Epidermal melanocyte (primary cell): ENCODE measurements around the gene AGPAT4.

Experiments
- DNase-seq: peaks from one replicate; pipeline ENCODE4 v3.0.0; 2011; ENCODE audit warnings: low spot score; ENCODE audit not compliant: insufficient read length

Gene AGPAT4

DNA sequence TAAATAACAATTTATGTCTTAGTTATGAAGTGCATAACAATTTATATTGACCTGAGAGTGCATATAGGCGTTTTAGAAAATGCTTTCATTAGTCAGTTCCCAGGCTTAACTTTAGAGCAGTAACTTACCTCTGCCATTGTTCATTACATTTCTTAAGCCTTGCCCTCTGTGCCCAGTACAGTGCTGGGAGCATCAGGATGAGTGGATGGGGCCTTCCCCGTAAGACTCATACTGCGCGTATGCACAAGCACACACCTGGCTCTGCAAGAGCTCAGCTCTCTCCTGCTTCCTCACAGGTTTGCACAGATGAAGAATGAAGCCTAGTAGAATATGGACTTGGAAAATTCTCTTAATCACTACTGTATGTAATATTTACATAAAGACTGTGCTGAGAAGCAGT lies 157.3 kb downstream of the AGPAT4 start:
- DNase-seq: no peak

DNA sequence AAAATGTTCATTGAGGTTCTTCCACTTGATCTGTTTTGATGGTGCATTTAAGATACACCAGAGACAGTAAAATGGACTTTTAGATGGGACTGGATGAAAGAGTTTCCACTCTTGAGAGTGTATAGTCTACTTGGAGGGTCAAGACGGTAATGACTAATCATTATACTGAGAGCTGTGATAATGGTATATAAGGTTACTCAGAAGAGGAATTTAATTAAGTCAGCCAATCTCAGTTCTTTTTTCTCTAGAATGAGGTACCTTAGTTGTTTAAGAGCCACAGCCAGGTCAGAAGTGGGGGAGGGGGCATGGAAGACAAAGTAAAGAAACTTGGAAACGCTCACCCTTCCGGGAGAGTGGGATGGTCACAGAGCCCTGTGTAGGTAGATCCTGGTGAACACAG lies 158.4 kb downstream of the AGPAT4 start:
- no peak for DNase-seq

DNA sequence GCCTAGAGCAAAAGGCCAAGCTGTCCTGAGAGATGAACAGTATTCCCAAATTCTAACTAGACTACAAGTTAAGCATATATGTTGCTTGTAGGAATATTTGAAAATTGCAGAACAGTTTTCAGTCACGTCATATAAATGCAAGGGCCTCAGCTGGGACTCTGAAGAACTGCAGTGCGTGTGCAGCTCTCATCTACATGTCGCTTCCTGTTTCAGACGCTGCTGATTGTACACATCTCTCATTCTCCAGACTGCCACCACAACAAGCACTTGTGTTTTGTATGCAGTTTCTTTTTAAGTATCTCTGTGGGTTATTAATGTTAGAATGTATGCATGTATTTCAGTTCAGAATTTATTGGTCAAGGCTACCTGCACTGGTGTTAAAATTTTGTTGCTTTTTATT lies 162.6 kb downstream of the AGPAT4 start:
- DNase-seq: no peak

DNA sequence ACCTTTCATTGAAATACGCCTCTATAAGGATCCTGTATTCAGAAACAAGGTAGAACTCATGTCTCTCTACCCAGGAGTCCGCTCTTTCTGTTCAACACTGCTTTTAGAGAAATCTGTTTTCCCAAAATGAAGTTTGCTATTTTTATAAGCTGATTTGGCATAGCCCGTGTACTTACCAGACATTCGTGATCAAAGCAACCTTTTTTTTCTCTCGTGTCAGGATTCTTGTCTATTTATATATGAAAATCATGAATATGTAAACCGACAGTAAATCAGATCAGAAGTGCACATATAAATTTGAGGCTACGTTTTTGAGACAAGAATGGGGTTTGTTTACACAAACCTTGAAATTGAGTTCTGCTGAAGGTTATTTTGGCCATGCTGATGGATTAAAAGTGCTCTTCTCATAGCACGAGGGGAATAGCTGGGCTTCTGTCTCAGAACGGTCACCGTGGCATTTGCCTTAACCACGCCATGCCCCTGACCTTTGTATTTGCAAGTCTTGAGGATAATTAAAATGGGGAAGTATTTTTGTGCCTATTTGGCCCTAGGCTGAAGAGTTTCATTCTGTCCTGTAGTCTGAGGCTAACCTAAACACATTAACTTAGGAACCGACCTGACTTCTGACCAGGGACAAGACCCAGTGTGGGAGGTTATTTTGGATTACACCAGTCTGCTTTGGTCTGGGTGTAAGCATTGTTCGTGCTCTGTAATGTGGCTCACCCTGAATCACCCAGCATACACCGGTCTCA lies 163.7 kb downstream of the AGPAT4 start:
- no peak for DNase-seq

DNA sequence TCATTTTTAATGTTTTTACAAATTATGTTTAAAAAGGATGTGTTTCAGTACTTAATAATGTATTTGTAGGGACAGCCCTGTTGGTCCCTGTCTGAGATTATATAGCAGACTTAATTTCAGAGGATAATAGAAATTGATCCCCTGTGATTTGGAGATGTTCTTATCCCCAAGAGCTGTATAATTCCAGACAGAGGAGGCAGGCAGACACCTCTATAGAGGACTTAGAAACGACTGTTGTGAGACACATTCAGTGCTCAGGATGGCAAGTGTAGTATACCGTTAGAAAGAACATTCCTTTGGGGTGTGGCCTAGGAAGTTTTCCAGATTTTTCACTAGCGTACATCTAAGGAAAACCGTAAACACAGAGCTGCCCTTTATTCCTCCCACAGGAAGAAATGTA lies 164.5 kb downstream of the AGPAT4 start:
- DNase-seq: no peak

DNA sequence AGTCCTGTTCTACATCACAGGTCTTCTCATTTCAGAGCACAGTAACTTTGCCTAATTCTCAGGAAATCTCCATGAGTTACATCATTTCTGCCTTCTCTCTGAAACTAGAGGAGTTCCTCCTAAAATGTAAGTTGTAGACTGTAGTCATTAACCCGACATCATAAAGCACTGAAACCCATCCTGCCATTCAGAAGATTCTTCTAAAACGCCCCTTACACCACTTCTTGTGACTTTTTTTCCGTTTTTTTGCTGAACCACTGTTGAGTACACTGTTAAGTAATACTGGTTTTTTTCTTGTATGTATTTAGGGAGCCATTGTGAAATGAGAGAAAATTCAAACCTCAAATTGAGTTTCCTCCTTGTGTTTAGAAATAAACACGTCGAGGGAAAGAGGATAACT lies 164.9 kb downstream of the AGPAT4 start:
- no peak for DNase-seq

DNA sequence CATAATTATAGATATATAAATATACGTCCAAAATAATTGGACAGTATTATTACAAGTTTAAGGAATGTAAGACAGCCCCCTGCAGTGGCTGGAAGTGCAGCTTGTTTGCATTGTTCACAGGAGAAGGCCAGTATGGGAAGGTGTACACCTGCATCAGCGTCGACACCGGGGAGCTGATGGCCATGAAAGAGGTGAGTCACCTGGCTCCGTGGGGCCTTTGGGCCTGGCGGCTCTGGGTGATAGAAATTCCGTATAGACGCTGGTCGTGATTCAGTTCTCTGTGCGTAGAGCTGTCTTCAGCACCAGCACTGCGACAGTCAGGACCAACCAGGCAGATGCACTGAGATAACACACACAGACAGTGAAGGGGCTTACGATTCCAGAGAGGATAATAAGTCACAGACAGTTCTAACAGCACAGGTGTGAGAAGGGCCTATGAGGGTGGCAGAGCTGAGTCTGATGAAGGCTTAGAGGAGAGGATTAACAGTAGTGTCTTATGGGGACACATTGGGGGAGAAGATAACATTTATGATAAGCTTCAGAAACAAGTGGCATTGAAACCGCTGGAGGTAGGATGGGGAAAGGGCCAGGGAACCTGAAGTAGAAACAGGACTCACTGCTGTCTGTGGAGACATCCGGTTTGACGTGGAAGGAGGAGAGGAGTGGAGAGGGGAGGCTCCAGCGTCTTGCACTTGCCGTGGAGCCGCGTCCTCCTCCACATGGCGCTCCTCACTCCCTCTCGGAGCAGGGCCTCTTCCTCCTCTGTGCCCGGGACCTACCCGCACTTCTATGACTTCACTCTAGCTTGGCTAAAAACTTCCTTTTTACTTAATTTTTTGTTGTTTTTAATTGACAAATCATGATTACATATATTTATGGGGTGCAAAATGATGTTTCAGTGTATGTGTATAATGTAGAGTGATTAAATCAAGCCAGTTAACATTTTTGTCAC lies 165.8 kb downstream of the AGPAT4 start:
- DNase-seq: no peak

DNA sequence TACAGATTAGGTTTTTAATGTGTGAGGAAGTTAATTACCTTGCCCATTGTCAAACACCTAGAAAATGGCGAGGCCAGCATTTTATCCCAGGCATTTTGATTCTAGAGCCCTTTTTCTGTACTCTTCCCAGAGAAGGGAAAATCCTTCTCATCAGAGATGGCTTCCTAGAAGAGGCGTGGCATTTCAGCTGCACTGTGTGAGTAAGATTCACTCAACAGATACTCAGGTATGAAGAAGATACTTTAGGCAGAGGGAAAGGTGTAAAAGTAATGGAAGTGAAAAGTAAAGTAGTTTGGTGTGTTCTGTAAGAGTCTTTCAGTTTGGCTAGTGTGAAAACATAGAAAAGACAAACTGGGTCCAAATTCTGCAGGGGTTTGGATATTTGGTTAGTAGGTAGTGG lies 168.5 kb downstream of the AGPAT4 start:
- DNase-seq: no peak

DNA sequence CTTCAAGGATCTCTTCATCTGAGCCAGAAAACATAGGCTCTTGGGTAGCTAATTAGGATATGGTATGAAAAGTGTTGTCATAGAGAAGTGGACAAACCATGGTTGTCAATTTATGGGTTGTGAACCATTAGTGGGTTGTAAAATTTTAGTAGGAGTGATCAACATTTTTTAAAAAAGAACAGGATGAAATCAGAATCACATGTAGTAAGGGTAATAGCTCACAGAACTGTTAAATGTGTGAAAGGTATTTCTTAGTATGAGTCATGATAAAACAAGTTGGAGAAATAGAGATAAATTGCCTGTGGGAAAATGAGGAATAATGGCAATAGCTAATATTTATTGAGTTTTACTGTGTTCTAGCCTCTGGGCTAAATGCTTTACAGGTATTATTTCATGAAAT lies 168.9 kb downstream of the AGPAT4 start:
- no peak for DNase-seq

DNA sequence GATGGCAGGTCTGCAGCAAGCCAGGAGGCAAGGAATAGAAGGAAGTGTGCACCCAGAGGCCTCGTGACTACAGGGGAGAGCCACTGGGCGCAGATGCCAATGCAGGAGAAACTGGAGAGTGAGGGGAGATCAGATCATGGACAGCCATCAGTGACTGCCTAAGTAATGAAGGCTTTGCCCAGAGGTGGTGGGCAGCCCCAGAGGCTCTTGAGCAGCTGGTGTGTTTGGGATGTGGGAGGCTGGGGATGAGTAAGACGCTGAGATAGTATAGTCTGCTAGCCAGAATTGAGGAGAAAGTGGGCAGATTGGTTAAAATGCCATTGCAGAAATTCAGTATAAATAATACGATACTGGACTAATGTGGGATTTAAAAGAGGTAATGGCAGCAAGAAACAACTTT lies 170.4 kb downstream of the AGPAT4 start:
- DNase-seq: no peak

DNA sequence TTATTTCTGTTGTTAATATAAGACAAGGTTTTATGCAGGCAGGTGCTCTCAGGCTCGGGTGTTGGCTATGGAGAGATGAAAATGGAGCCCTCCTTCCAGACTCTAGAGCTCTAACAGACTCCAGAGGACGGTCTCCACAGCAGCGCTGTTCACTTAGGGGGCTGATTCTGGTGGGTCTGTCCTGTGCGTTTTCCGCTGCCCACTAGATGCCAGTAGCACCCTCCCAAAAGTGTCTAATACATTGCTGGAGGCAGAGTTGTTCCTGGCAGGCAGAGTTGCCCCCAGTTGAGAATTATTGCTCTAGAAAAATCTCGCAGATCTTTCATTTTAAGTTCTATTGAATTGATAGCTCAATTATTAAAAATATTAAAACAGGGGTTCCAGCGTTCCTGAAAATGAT lies 172.3 kb downstream of the AGPAT4 start:
- no peak for DNase-seq

DNA sequence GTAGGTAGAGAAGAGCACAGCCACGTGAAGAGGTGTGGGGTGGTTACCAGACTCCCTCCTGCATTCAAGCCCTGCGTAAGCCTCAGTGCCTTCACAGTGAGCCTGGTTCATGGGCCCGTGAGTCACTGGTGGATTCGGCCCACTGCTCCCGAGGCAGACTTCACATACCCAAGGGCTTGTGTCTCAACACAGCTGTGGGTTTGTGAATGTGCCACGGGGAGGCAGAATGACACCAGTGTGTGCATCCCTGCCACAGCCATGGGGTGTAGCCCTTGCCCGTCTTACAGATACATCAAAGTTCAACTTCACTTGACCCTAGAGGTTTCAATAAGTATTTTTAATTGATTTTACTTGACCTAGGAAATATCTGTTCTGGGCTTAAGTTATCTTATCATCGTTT lies 173.8 kb downstream of the AGPAT4 start:
- no peak for DNase-seq

DNA sequence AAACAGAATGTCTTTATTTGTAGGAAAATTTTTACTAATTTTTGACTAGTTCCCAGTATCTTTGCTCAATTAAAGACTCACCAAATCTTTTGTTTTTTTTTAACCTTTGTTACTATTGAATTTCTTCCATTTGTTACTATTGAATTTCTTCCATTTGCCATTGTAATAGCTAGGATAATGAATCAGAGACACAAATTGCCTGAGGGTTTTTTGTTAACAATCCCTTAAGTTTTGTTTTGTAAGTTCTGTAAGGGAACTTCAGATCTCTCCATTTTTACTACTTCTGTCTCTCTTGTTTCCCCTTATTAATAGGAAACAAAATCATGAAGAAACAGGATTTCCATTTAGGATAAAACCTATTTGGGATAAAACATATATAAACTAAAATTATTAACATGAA lies 177.9 kb downstream of the AGPAT4 start:
- no peak for DNase-seq

DNA sequence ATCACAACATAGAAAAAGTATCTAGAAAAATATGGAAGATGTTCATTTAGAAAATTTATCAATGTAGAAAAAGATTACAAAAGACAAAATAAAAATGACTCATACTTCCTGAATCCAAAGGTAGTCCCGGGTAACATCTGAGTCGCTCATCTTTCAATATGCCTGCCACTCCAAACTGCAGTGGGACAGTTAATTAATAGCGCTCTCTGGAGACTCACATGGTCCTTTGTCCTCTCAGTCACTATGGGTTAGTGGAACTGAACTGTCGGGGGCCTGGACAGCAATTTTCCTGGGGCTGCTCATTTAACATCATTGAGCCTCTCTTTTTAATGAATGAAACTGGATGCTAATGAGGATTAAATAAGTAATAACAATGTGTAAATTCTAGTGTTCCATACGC lies 178.9 kb downstream of the AGPAT4 start:
- DNase-seq: no peak

DNA sequence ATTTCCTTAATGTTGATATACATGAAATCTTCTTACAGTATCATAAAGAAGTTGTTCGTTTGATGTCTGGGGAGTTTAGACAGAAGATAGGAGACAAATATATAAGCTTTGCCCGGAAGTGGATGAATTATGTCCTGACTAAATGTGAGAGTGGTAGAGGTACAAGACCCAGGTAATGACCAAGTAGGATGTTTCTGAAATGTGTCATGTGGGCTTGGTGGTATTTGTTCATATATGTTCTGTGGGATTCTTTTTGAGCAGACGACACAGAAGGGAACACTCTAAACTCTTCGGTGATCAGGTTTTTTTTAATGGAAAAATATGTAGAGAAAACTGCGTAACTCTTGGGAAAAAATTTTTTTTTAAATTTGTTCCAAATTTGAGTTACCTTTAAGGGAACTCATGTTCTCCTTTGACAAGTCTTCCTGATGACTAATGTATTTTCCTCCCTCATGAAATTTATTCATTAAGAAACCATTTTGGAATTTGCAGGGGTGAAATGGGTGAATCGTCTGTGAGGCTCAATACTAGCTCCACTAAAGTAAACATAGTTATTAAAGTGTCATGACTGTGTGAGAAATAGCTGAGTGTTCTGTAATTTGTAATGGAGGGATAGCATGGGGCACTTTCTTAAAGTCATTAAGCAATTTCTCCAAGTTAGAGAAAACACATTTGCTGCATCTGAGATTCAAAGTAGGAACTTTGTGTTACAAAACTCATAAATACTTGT lies 181.7 kb downstream of the AGPAT4 start:
- DNase-seq: no peak

DNA sequence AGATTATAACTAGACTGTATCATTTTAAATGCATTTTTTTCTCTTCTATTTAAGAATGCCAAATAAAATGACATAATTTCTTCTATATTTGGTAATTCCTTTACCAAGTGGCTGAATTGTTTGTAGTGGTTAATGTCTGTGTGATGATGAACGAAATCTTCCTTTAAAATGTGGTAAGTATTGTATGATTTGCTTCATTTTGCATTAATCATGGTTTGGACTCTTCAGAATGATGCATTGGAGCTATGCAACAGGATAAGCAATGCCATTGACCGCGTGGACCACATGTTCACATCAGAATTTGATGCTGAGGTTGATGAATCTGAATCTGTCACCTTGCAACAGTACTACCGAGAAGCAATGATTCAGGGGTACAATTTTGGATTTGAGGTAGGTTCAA lies 182.7 kb downstream of the AGPAT4 start:
- no peak for DNase-seq

DNA sequence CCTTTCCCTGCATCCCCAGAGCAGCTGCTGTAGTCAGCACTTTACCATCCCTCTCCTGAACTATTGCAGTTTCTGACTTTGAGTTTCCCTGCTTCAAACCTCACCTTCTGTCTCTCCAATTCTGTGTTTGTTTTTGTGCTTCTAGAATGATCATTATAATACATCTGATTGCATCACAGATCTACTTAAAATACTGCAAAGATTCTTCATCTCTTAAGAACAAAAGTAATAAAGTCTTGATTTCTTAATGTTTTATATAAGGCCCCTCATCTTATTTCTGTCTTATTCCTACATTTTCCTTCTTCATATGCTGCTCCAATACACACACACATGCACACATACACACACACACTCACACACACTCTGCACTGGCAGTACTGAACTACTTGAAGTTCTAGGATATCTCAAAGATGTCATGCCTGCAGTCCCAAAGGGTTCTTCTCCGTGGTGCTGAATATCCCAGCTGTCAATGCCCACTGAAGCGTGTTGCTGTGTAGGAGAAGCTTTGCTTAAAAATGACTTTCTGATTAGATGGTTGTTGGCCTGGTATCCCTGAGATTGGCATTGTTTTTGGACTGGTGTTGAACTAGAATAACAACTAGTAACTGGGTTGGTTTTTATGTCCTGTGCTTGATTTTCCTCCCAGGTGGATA lies 185.1 kb downstream of the AGPAT4 start:
- no peak for DNase-seq

DNA sequence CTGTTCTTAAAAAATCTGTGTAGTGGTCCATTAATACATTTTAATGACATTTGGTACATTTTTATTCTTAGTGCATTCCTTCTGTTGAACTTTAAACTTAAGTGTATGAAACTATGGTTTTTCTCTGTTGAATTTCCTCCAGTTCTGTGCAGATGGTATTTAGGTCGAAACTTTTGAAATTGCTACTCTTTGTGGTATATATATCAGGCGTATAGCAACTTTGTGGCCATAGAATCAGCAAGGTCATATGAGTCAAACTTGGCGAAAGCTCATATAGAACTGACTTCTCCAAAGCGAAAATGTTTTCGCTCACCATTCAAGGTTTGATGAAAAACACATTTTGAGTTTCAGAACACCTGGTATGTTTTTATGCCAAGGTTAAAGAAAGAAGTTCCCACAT lies 188.6 kb downstream of the AGPAT4 start:
- no peak for DNase-seq

DNA sequence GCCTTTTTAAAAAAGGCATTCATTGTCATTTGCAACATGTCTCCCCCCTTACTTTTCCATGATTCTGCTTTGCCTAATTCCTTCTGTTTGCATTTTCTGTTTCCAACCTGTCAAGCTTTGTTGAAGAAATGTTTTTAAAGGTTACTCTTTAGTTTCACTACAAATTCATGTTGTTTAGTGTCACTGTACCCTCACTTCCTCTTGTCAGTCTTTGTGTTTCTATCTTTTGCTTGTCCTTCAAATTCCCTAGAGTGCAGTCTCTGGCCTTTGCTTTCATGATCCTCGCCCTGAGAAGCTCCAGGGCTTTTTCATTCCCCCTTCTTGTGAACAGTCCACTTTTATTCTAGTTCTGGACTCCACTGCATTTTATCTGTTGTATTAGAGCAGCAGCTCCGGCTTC lies 191.6 kb downstream of the AGPAT4 start:
- no peak for DNase-seq

DNA sequence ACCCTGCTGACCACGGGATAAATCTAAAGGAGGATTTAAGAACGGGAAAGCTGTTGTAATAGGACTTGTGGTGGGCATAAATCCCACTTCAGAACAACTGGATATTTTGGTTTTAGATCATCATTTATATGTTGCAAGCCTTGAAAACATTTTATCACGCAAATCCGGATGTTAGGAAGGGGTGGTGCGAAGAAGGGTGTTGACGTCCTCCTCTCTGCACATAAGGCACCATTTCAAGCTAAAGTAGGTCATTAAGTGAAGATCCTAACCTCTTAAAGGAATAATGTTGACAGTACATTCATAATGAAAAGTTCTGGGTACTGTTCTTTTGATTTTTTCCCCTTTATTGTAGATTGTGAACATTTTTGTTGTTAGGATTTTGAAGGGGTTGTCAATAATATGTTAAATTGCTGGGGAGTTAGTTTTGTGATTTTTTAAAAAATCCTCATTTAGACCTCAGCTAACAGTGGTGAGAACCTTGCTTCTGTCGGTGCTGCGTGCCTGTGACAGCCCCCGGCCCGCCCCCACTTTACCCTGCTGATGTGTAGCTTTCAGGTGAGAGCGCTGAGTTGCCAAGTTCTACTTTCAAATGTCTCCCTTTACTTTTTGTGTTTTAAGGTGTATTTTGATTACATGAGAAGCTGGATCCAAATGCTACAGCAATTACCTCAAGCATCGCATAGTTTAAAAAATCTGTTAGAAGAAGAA lies 193.4 kb downstream of the AGPAT4 start:
- DNase-seq: no peak
